ENCODE data around the gene CDHR2. TPM values are rescaled to one million over a fixed set of nuclear protein-coding genes. Genes with fewer than 3 reads are reported as not detected.
A peak's percentile ranks its signal among the peaks of the same experiment; 100 is the strongest.

CDHR2 gene
- polyA plus RNA-seq, 4 donors: 15.0 to 25.7 (median 21.7) TPM

GRCh38 chr5:176527246-176528222 lies 21.6 kb upstream of the CDHR2 start:
- DNase-seq (ENCODE audit: low read depth in 4 of 4, low spot score in 2 of 4): no peak

GRCh38 chr5:176528301-176528700 lies 20.8 kb upstream of the CDHR2 start:
- no peak for DNase-seq (ENCODE audit: low read depth in 4 of 4, low spot score in 2 of 4)

GRCh38 chr5:176528761-176529115 lies 20.4 kb upstream of the CDHR2 start:
- DNase-seq (ENCODE audit: low read depth in 4 of 4, low spot score in 2 of 4): no peak

- no peak for DNase-seq (ENCODE audit: low read depth in 4 of 4, low spot score in 2 of 4)
Observed at GRCh38 chr5:176529116-176529740, 19.9 kb upstream of the CDHR2 start.

GRCh38 chr5:176529741-176530141 lies 19.4 kb upstream of the CDHR2 start:
- DNase-seq (ENCODE audit: low read depth in 4 of 4, low spot score in 2 of 4): no peak

GRCh38 chr5:176530393-176530982 lies 18.7 kb upstream of the CDHR2 start:
- no peak for DNase-seq (ENCODE audit: low read depth in 4 of 4, low spot score in 2 of 4)

GRCh38 chr5:176530983-176531901 lies 17.9 kb upstream of the CDHR2 start:
- no peak for DNase-seq (ENCODE audit: low read depth in 4 of 4, low spot score in 2 of 4)

GRCh38 chr5:176531902-176532493 lies 17.1 kb upstream of the CDHR2 start:
- no peak for DNase-seq (ENCODE audit: low read depth in 4 of 4, low spot score in 2 of 4)

- no peak for DNase-seq (ENCODE audit: low read depth in 4 of 4, low spot score in 2 of 4)
Observed at GRCh38 chr5:176532795-176533194, 16.3 kb upstream of the CDHR2 start.

- DNase-seq (ENCODE audit: low read depth in 4 of 4, low spot score in 2 of 4): no peak
Observed at GRCh38 chr5:176533390-176533789, 15.8 kb upstream of the CDHR2 start.

- DNase-seq (ENCODE audit: low read depth in 4 of 4, low spot score in 2 of 4): no peak
Observed at GRCh38 chr5:176533894-176534611, 15.1 kb upstream of the CDHR2 start.

- no peak for DNase-seq (ENCODE audit: low read depth in 4 of 4, low spot score in 2 of 4)
Observed at GRCh38 chr5:176534640-176535039, 14.5 kb upstream of the CDHR2 start.

- no peak for DNase-seq (ENCODE audit: low read depth in 4 of 4, low spot score in 2 of 4)
Observed at GRCh38 chr5:176535101-176535663, 14.0 kb upstream of the CDHR2 start.

GRCh38 chr5:176535664-176536131 lies 13.4 kb upstream of the CDHR2 start:
- DNase-seq (ENCODE audit: low read depth in 4 of 4, low spot score in 2 of 4): no peak

GRCh38 chr5:176536132-176536901 lies 12.8 kb upstream of the CDHR2 start:
- no peak for DNase-seq (ENCODE audit: low read depth in 4 of 4, low spot score in 2 of 4)

- DNase-seq (ENCODE audit: low read depth in 4 of 4, low spot score in 2 of 4): peak in 3 of 4 donors; percentile 91 to 96 (median 95)
Observed at GRCh38 chr5:176536902-176537553, 12.1 kb upstream of the CDHR2 start, which contains the start of gene RNF44. Gene RNF44, minus strand, starts transcription at chr5:176537402. Its CDS starts 4,930 bp downstream, at chr5:176532472.

GRCh38 chr5:176537554-176538229 lies 11.4 kb upstream of the CDHR2 start:
- peak; percentile 94 to 98 (median 96) for DNase-seq (ENCODE audit: low read depth in 4 of 4, low spot score in 2 of 4)
